Effector memory CD8-positive, alpha-beta T cell (primary cell): ENCODE results near the gene PDSS2.
"Not testable (repeated sequence)": the region's sequence is repeated elsewhere in the genome, so short reads cannot be mapped to it uniquely, and the experiment has no call there.

Source experiments
- ATAC-seq: fragments of 150-1000 bp; cut with Tn5 transposase; replicated peaks from 2 replicates; pipeline ENCODE4 v1.10.0; 2021; ENCODE audit warnings: mild to moderate bottlenecking, moderate library complexity
- DNase-seq, 3 experiments: peaks; one replicate each; pipeline ENCODE4 v3.0.0; 2021
- H3K27ac Mint-ChIP-seq, 2 donors: one replicate each; pipeline ENCODE4 v1.8.0; 2022; ENCODE audit warnings: mild to moderate bottlenecking in 2 of 2, mixed read lengths in 2 of 2, moderate library complexity in 2 of 2
- H3K27me3 Mint-ChIP-seq, 2 donors: one replicate each; pipeline ENCODE4 v1.8.0; 2022; ENCODE audit warnings: mixed read lengths in 2 of 2
- H3K36me3 Mint-ChIP-seq: one replicate; pipeline ENCODE4 v1.8.0; 2022; ENCODE audit warnings: mild to moderate bottlenecking, moderate library complexity, mixed read lengths; ENCODE audit not compliant: insufficient read depth
- H3K4me1 Mint-ChIP-seq, 2 donors: one replicate each; pipeline ENCODE4 v1.8.0; 2022; ENCODE audit warnings: low read depth in 2 of 2, mixed read lengths in 2 of 2
- H3K4me3 Mint-ChIP-seq, 2 donors: one replicate each; pipeline ENCODE4 v1.8.0; 2022; ENCODE audit warnings: mild to moderate bottlenecking in 2 of 2, mixed read lengths in 2 of 2, moderate library complexity in 2 of 2
- H3K9me3 Mint-ChIP-seq, 2 donors: one replicate each; pipeline ENCODE4 v1.8.0; 2022; ENCODE audit warnings: mixed read lengths in 2 of 2

The PDSS2 gene

DNA sequence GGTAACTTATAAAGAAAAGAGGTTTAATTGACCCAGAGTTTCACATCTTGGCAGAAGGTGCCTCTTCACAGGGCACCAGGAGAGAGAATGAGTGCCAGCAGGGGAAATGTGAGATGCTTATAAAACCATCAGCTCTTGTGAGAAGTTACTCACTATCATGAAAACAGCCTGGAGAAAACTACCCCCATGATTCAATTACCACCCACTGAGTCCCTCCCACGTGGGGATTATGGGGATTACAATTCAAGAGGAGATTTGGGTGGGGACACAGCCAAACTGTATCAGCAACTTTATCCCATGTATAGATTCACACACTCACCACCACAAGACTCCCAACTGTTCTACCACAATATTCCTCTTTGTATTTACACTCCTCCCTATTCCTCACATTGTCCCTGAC is 10.6 kb downstream of the PDSS2 start:
- peaks cover 2 to 16% of the 10 kb centered on the region in 2 donors for H3K4me1 Mint-ChIP-seq
- no peaks in the 10 kb centered on the region for H3K27me3 Mint-ChIP-seq
- H3K4me3 Mint-ChIP-seq = no peak overlapping the region
- ATAC-seq (no peak), DNase-seq (no peak)
- no peak overlapping the region for H3K27ac Mint-ChIP-seq
- no peaks in the 10 kb centered on the region for H3K36me3 Mint-ChIP-seq
- H3K9me3 Mint-ChIP-seq = peaks cover 7 to 9% of the 10 kb centered on the region in 2 donors

- DNase-seq = no peak
- no peak overlapping the region for H3K4me3 Mint-ChIP-seq
- H3K4me1 Mint-ChIP-seq = peaks cover 2 to 19% of the 10 kb centered on the region in 2 donors
- no peaks in the 10 kb centered on the region for H3K36me3 Mint-ChIP-seq
- no peaks in the 10 kb centered on the region for H3K27me3 Mint-ChIP-seq
- H3K27ac Mint-ChIP-seq = no peak overlapping the region
- no peak for ATAC-seq
- peaks cover 7 to 9% of the 10 kb centered on the region in 2 donors for H3K9me3 Mint-ChIP-seq
These were observed 11.6 kb downstream of the PDSS2 start for GRCh38 chr6:107447663-107448216.

DNA sequence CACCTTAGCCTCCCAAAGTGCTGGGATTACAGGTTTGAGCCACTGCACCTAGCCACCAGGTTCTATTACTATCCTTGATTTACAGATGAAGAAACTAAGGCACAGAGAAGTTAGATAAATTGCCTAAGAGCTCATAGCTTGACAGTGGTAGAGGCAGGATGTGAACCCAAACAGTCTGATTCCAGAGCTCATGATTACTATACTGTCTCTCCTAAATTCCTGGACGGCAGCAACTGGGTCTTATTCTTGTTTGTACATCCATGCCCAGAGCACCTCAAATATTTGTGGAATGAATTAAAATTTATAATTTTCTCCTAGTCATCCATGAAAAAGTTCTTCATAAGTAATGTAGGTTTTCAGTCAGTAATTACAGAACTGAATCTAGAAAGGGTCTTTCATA is 15.1 kb downstream of the PDSS2 start:
- no peak overlapping the region for H3K4me3 Mint-ChIP-seq
- H3K4me1 Mint-ChIP-seq = peaks cover 6 to 15% of the 10 kb centered on the region in 2 donors
- H3K27me3 Mint-ChIP-seq = no peaks in the 10 kb centered on the region
- no peak for ATAC-seq
- DNase-seq = no peak
- peaks cover 5 to 9% of the 10 kb centered on the region in 2 donors for H3K9me3 Mint-ChIP-seq
- H3K27ac Mint-ChIP-seq = no peak overlapping the region
- no peaks in the 10 kb centered on the region for H3K36me3 Mint-ChIP-seq

- Mint-ChIP-seq H3K9me3 (peaks cover 5 to 8% of the 10 kb centered on the region in 2 donors), H3K4me1 (peaks cover 6 to 15% of the 10 kb centered on the region in 2 donors), H3K36me3 (no peaks in the 10 kb centered on the region), H3K4me3 (no peak overlapping the region), H3K27ac (no peak overlapping the region), H3K27me3 (no peaks in the 10 kb centered on the region)
- ATAC-seq (no peak), DNase-seq (no peak)
These were observed 15.6 kb downstream of the PDSS2 start for GRCh38 chr6:107443608-107444267.

DNA sequence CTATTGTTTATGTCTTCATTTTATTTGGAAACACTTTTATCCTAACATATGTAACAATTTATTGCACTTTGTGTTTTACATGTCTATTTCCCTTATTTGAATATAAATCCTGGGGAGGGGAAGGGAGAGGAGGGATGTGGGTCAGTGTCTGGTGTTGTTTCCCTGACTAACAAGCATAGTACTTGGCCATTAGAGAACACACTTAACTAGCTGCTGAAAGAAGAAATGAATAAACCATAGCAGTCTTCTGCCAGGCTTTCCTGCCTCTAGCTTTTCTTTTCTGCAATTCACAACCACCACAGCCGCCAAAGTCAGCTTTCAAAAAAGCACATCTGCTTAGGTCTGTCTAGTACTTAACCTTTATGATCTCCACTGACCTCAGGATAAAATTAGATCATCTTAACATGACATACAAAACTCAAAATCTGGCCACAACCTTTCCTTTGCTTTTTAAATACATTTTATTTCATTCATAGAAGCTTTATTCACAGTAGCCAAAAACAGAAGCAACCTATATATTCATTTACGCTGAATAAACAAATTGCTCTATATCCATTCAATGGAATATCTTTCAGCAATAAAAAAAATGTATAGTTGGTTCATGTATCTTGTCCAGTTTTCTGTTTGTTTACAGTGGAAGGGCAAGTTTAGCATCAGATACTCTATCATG is 16.3 kb downstream of the PDSS2 start:
- Mint-ChIP-seq H3K36me3 (no peaks in the 10 kb centered on the region), H3K4me3 (no peak overlapping the region), H3K27ac (no peak overlapping the region), H3K27me3 (no peaks in the 10 kb centered on the region), H3K4me1 (peaks cover 6 to 15% of the 10 kb centered on the region in 2 donors), H3K9me3 (peaks cover 2 to 3% of the 10 kb centered on the region in 2 donors)
- ATAC-seq (no peak), DNase-seq (no peak)

DNA sequence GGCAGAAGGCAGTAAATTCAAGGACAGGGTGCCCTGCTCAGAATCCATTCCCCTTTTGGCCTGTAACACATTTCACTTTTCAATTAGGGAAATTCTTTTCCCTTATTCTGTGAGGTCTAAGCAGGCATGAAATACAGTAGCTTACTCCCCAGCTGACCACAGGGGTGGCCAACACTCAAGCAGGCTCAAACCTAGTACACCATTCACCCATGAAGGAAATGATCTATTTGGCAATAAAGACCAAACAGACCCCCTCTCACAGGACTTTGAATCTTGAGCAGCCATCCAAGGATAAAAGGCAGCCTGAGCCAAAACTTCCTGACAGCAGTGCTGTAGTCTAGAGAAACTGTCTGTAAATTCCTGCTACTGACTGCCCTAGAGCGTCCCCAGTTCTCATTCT is 17.7 kb downstream of the PDSS2 start:
- peaks cover 11 to 19% of the 10 kb centered on the region in 2 donors for H3K4me1 Mint-ChIP-seq
- H3K27me3 Mint-ChIP-seq = no peaks in the 10 kb centered on the region
- no peaks in the 10 kb centered on the region for H3K36me3 Mint-ChIP-seq
- H3K4me3 Mint-ChIP-seq = no peak overlapping the region
- no peak for DNase-seq
- no peak overlapping the region for H3K27ac Mint-ChIP-seq
- H3K9me3 Mint-ChIP-seq = no peaks in the 10 kb centered on the region
- no peak for ATAC-seq

DNA sequence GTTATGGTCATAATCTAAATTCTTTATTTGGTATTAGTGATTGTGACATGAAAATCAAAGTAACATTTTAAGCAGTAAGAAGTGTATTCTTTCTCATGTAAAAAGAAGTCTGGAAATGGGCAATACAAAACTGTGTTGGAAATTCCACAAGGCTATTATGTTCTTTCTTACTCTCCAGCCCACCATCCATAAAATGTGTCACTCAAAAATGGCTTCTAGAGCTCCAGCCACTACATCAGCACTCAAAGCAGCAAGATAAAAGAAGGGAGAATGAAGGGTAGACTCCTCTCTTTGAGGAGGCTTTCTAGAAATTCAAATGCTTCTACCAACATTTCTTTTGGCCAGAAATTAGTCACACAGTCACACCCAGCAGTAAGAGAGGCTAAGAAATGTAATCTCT is 18.4 kb downstream of the PDSS2 start:
- H3K4me3 Mint-ChIP-seq = no peak overlapping the region
- no peaks in the 10 kb centered on the region for H3K27me3 Mint-ChIP-seq
- DNase-seq (no peak), ATAC-seq (no peak)
- H3K27ac Mint-ChIP-seq = no peak overlapping the region
- peaks cover 11 to 19% of the 10 kb centered on the region in 2 donors for H3K4me1 Mint-ChIP-seq
- no peaks in the 10 kb centered on the region for H3K9me3 Mint-ChIP-seq
- no peaks in the 10 kb centered on the region for H3K36me3 Mint-ChIP-seq

DNA sequence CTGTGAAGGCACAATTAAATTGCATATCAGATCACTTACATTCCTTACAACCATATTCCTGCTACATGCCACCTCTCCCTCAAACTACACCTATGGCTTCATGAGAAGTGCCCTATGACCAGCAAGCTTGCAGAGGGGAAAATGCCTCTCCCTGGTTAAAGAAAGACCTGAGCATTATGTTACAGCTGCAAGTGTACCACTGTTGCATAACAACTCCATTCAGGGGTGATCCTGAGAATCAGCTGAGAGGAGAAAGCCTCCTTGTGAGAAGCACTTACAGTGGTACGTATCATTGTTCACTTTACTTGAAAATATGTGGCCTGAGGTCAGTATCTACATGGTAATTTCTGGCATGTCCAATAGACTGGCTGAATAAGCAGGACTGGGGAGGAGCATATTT is 20.0 kb downstream of the PDSS2 start:
- H3K4me1 Mint-ChIP-seq = peaks cover 11 to 16% of the 10 kb centered on the region in 2 donors
- no peak overlapping the region for H3K27ac Mint-ChIP-seq
- H3K9me3 Mint-ChIP-seq = no peaks in the 10 kb centered on the region
- no peak for DNase-seq
- no peaks in the 10 kb centered on the region for H3K36me3 Mint-ChIP-seq
- no peak for ATAC-seq
- H3K4me3 Mint-ChIP-seq = no peak overlapping the region
- H3K27me3 Mint-ChIP-seq = no peaks in the 10 kb centered on the region

GRCh38 chr6:107437691-107438090 is 21.7 kb downstream of the PDSS2 start:
- no peak overlapping the region for H3K4me3 Mint-ChIP-seq
- DNase-seq = no peak
- ATAC-seq = no peak
- no peaks in the 10 kb centered on the region for H3K9me3 Mint-ChIP-seq
- peaks cover 21 to 24% of the 10 kb centered on the region in 2 donors for H3K4me1 Mint-ChIP-seq
- no peaks in the 10 kb centered on the region for H3K27me3 Mint-ChIP-seq
- H3K36me3 Mint-ChIP-seq = no peaks in the 10 kb centered on the region
- H3K27ac Mint-ChIP-seq = no peak overlapping the region

DNA sequence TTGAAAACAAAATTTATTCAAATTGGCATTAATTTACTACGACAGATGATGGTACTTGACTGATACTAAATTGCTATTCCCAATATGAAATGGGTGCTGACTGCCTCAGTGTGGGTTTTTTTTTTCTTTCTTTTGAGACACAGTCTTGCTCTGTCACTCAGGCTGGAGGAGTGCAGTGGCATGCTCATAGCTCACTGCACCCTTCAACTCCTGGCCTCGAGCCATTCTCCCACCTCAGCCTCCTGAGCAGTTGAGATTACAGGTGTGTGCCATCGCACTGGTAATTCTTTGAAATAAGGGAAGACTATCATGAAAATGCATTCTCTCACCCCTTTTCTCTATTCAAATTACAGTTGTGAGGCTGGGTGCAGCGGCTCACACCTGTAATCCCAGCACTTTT is 22.5 kb downstream of the PDSS2 start:
- Mint-ChIP-seq H3K27me3 (no peaks in the 10 kb centered on the region), H3K4me1 (peaks cover 19 to 24% of the 10 kb centered on the region in 2 donors), H3K9me3 (no peaks in the 10 kb centered on the region), H3K27ac (no peak overlapping the region), H3K4me3 (no peak overlapping the region), H3K36me3 (no peaks in the 10 kb centered on the region)
- no peak for ATAC-seq
- no peak for DNase-seq

DNA sequence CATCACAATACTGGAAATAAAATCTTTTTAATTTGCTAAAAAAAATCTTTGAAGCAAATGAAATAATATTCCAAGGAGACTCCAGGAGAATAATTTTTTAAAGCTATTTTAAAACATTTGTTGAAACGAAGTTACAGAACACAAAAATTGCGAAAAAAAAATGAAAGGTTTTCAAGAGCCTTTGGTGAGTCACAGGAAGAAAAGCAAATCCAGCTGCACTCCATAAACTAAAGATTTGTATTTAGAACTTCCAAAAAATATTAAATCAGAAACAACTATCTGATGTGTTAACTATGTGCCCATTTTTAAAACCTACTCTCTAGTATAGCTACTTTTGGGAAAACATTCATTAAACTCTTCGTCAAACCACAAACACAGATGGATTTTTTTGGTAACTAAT is 23.6 kb downstream of the PDSS2 start:
- Mint-ChIP-seq H3K9me3 (no peaks in the 10 kb centered on the region), H3K4me1 (peaks cover 17 to 18% of the 10 kb centered on the region in 2 donors), H3K36me3 (no peaks in the 10 kb centered on the region), H3K4me3 (no peak overlapping the region), H3K27ac (no peak overlapping the region), H3K27me3 (no peaks in the 10 kb centered on the region)
- no peak for ATAC-seq
- no peak for DNase-seq

- ATAC-seq (no peak), DNase-seq (no peak)
- Mint-ChIP-seq H3K9me3 (no peaks in the 10 kb centered on the region), H3K36me3 (no peaks in the 10 kb centered on the region), H3K4me1 (peaks cover 16 to 19% of the 10 kb centered on the region in 2 donors), H3K27ac (no peak overlapping the region), H3K27me3 (no peaks in the 10 kb centered on the region), H3K4me3 (no peak overlapping the region)
These were observed 24.6 kb downstream of the PDSS2 start for GRCh38 chr6:107434812-107435211.

DNA sequence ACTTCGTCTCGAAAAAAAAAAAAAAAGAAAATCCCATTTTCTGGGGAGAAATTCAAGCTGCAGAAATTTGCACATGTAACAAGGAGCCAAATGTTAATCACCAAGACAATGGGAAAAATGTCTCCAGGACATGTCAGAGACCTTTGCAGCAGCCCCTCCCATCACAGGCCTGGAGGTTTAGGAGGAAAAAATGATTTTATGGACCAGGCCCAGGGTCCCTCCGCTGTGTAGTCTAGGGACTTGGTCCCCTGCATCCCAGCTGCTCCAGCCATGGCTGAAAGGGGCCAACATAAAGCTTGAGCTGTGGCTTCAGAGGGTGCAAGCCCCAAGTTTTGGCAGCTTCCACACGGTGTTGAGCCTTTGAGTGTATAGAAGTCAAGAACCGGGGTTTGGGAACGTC is 33.4 kb downstream of the PDSS2 start:
- not testable (repeated sequence) for H3K4me3 Mint-ChIP-seq, H3K27me3 Mint-ChIP-seq, H3K36me3 Mint-ChIP-seq, H3K27ac Mint-ChIP-seq, ATAC-seq, H3K9me3 Mint-ChIP-seq, DNase-seq
- peaks cover 6 to 14% of the 10 kb centered on the region in 2 donors for H3K4me1 Mint-ChIP-seq

- Mint-ChIP-seq H3K36me3 (no peaks in the 10 kb centered on the region), H3K27ac (no peak overlapping the region), H3K4me3 (no peak overlapping the region), H3K9me3 (peaks cover 0 to 1% of the 10 kb centered on the region in 2 donors), H3K27me3 (no peaks in the 10 kb centered on the region), H3K4me1 (peaks cover 11 to 22% of the 10 kb centered on the region in 2 donors)
- ATAC-seq = no peak
- DNase-seq = no peak
These were observed 35.8 kb downstream of the PDSS2 start for GRCh38 chr6:107423474-107423990.
